ENCODE data around the gene DPPA4.

Gene DPPA4

GRCh38 chr3:109325109-109325508 lies 12.2 kb downstream of the DPPA4 start:
- Mint-ChIP-seq H3K27me3 (no peaks in the 10 kb centered on the region), H3K4me1 (no peaks in the 10 kb centered on the region), H3K9me3 (peaks cover 4% of the 10 kb centered on the region), H3K36me3 (ENCODE audit: low read depth) (no peaks in the 10 kb centered on the region), H3K27ac (no peak overlapping the region), H3K4me3 (no peak overlapping the region)
- DNase-seq = no peak
- no peak for ATAC-seq

DNA sequence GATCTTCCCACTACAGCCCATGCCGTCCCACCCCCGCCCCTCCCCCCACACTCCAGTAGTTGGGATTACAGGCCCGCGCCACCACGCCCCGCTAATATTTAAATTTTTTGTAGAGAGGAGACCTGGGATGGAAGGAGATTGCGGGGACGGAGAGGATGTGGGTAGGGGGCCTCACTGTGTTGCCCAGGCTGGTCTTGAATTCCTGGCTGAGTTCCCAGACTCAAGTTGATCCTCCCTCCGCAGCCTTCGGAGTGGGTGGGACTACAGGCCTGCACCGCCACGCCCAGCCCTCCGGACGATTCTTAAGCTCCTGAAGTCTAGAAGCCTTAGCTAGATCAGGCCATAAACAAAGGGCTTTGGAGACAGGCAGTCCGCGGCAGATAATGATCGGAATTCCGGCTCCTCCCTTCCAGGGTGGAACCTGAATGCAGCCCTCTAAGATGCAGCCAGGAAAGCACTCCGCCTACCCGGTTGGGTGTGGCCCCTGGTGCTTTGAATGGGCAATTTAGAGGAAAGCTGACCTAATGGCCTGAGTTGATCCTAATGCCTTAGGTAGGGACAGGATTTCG lies 21.1 kb downstream of the DPPA4 start, which contains the start of gene DPPA2:
TSS of gene DPPA2 (minus strand) at position 356 of the 569 bp plus-strand sequence. CDS start 1,975 bp downstream, outside the sequence.
- H3K27me3 Mint-ChIP-seq = no peaks in the 10 kb centered on the region
- no peaks in the 10 kb centered on the region for H3K36me3 Mint-ChIP-seq (ENCODE audit: low read depth)
- H3K9me3 Mint-ChIP-seq = no peaks in the 10 kb centered on the region
- DNase-seq (no peak), ATAC-seq (no peak)
- H3K27ac Mint-ChIP-seq = no peak within 1 kb of the TSS
- no peak within 1 kb of the TSS for H3K4me3 Mint-ChIP-seq
- no peaks in the 10 kb centered on the region for H3K4me1 Mint-ChIP-seq

DNA sequence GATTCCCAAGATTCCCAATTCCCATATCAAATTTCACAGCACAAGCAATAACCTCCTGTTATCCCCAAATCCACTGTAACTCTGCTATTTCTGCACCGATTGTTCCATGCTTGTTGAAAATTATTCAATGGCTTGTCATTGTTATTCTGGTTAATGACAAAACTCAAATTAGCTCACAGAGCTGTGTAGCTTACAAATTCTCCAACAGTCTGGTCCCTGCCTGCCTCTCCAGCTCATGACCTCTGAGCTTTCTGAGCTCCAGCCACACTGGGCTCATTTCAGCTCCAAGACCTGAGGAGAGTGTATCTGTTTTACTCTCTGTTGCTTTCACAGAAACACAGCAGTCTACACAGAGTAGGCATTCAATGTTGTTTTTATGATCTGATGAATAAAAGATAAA lies 24.3 kb downstream of the DPPA4 start:
- H3K36me3 Mint-ChIP-seq (ENCODE audit: low read depth) = no peaks in the 10 kb centered on the region
- no peak overlapping the region for H3K4me3 Mint-ChIP-seq
- ATAC-seq = no peak
- H3K9me3 Mint-ChIP-seq = no peaks in the 10 kb centered on the region
- no peaks in the 10 kb centered on the region for H3K4me1 Mint-ChIP-seq
- H3K27ac Mint-ChIP-seq = no peak overlapping the region
- no peaks in the 10 kb centered on the region for H3K27me3 Mint-ChIP-seq
- DNase-seq = no peak

DNA sequence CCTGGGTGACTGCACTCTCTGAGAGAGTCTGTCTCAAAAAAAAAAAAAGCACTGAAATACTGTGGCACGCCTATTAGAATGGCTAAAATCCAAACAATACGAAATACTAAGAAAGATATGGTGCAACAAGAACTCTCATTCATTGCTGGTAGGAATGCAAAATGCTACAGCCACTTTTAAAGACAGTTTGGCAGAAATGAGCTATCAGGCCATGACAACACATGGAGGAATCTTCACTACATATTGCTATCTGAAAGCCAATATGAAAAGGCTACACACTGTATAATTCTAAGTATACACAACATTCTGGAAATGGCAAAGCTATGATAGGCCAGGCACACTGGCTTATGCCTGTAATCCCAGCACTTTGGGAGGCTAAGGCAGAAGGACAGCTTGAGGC lies 39.9 kb downstream of the DPPA4 start:
- Mint-ChIP-seq H3K27ac (no peak overlapping the region), H3K4me1 (no peaks in the 10 kb centered on the region), H3K36me3 (ENCODE audit: low read depth) (no peaks in the 10 kb centered on the region), H3K4me3 (no peak overlapping the region), H3K9me3 (no peaks in the 10 kb centered on the region), H3K27me3 (no peaks in the 10 kb centered on the region)
- DNase-seq (no peak), ATAC-seq (no peak)

- no peak overlapping the region for H3K27ac Mint-ChIP-seq
- ATAC-seq = no peak
- DNase-seq = no peak
- no peaks in the 10 kb centered on the region for H3K4me1 Mint-ChIP-seq
- H3K4me3 Mint-ChIP-seq = no peak overlapping the region
- H3K36me3 Mint-ChIP-seq (ENCODE audit: low read depth) = no peaks in the 10 kb centered on the region
- no peaks in the 10 kb centered on the region for H3K27me3 Mint-ChIP-seq
- H3K9me3 Mint-ChIP-seq = no peaks in the 10 kb centered on the region
Measured at GRCh38 chr3:109284071-109284470, 53.3 kb downstream of the DPPA4 start.

DNA sequence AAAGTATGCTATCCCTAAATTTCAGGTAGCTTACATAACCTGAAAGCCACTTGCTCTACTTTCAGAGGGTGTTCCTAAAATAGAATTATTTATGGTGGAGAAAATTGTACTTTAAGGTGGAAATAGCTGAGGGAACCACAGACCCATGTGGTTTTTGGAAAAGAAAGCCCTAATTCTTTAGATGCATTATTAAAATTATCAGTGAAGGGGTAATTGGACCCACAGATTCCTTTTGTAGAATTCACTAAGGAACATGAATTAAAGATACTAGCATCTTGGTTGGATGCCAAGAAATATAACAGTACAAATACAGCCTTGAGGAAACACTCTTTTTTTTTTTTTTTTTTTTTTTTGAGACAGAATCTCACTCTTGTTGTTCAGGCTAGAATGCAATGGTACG lies 58.8 kb downstream of the DPPA4 start:
- Mint-ChIP-seq H3K27me3 (no peaks in the 10 kb centered on the region), H3K4me3 (no peak overlapping the region), H3K36me3 (ENCODE audit: low read depth) (no peaks in the 10 kb centered on the region), H3K9me3 (no peaks in the 10 kb centered on the region), H3K4me1 (no peaks in the 10 kb centered on the region), H3K27ac (no peak overlapping the region)
- no peak for ATAC-seq
- DNase-seq = no peak

DNA sequence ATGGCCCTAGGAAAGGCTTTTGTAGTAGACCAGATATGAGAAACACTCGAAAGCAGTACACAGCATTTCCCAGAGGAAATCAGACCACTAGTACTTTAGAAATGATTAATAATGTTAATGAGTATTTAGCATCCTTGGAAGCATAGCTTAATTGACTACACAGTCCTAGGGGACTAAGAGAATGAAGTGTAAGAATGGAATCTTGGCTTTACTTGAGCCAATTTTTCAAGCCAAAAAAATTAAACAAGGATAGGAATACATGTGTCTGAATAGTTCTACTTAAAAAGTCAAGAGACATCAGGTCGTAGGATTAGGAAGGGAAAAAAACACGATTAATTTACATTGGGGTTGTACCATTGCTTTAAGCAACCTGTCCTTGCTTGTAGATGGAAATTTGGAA lies 59.2 kb downstream of the DPPA4 start:
- DNase-seq = no peak
- Mint-ChIP-seq H3K27me3 (no peaks in the 10 kb centered on the region), H3K4me1 (no peaks in the 10 kb centered on the region), H3K4me3 (no peak overlapping the region), H3K9me3 (no peaks in the 10 kb centered on the region), H3K27ac (no peak overlapping the region), H3K36me3 (ENCODE audit: low read depth) (no peaks in the 10 kb centered on the region)
- no peak for ATAC-seq
